Testis (tissue), 3 donors: ENCODE measurements around the gene CYP4F22. TPM values are rescaled to one million over a fixed set of nuclear protein-coding genes. Genes with fewer than 3 reads are reported as not detected.

Source experiments
- DNase-seq: peaks from one replicate; pipeline ENCODE4 v3.0.0-alpha.2; 2019
- H3K27ac ChIP-seq, 2 donors: fragments of 200-600 bp; sonication (generic); one replicate each; pipeline ENCODE4 v1.5.1; 2019
- H3K27me3 ChIP-seq: fragments of 200-600 bp; sonication (generic); one replicate; pipeline ENCODE4 v1.5.1; 2019
- H3K36me3 ChIP-seq: fragments of 200-600 bp; sonication (generic); one replicate; pipeline ENCODE4 v1.5.1; 2017; ENCODE audit warnings: low read depth; ENCODE audit errors: missing control alignments
- H3K4me1 ChIP-seq: fragments of 200-600 bp; sonication (generic); one replicate; pipeline ENCODE4 v1.5.1; 2019
- H3K4me3 ChIP-seq, 2 donors: fragments of 200-600 bp; sonication (generic); one replicate each; pipeline ENCODE4 v1.5.1; 2017 to 2019
- H3K9me3 ChIP-seq: fragments of 200-600 bp; sonication (generic); one replicate; pipeline ENCODE4 v1.5.1; 2017
- POLR2A ChIP-seq: fragments of 450-650 bp; IDR thresholded peaks from one replicate; pipeline ENCODE4 v1.6.1; 2017; ENCODE audit warnings: antibody characterized with exemption, mild to moderate bottlenecking, moderate library complexity
- WGBS, 2 donors: methylation state at CpG; one replicate each; pipeline ENCODE4 v1.1.5; 2018; 5-methylcytosine and 5-hydroxymethylcytosine counted together
- intact Hi-C: fragments of 100-400 bp; cut with DNase I; formaldehyde crosslinking; loops from one replicate; pipeline ENCODE4 v1.15.1; 2023; ENCODE audit warnings: low total_unique reads
- polyA plus RNA-seq: library from polyadenylated mRNA; stranded (reverse); fragments of 350-450 nt; fragmentation: Illumina TruSeq; extraction: RNeasy Lipid Tissue Mini Kit (QIAGEN cat#74804); gene quantifications from one replicate; pipeline ENCODE4 v1.2.3, GENCODE V29; 2014; ENCODE audit warnings: low read depth, low replicate concordance; ENCODE audit not compliant: insufficient read depth
- total RNA-seq, 2 donors: library from RNA; depleted of rRNA; stranded (reverse); fragments of >200 nt; gene quantifications; one replicate each; pipeline ENCODE4 v1.2.3, GENCODE V29; 2016
- TF ChIP-seq, protein P1 (sequence below), 3 experiments: fragments of 450-650 bp in 2 of 3; fragments of 200-600 bp in 1 of 3; sonication (generic) in 1 of 3; IDR thresholded peaks; one replicate each; pipeline ENCODE4 v1.5.1; 2016 to 2019; ENCODE audit warnings: antibody characterized with exemption in 3 of 3, mild to moderate bottlenecking in 2 of 3, moderate library complexity in 1 of 3

CYP4F22 gene
- total and polyA plus RNA-seq, 3 donors from 2014 or later: 2.1 to 5.8 (median 2.5) TPM

DNA sequence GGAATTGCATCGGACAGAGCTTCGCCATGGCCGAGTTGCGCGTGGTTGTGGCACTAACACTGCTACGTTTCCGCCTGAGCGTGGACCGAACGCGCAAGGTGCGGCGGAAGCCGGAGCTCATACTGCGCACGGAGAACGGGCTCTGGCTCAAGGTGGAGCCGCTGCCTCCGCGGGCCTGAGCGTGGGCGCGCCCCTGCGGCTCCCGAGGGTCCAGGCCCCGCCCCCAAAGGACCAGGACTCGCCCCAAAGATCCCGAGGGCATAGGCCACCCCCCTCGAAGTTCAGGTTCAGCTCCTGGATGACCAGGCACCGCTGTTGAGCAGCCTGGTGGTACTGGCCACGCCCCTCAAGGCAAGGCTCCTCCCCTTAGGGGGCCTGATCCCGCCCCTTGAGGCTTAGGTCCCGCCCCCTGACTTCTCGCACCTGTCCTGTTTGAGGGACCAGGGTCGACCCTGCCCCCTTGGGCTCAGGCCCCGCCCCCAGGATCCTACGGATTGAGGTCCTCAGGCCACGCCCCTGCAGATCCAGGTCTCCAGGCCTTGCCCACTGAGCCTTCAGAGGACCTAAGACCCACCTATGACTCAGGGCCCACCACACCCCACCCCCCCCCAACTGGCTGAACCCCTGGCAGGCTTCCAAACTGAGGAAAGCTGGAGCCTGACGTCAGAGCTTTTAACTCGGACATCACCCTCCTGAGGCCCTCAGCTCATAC lies 43.1 kb downstream of the CYP4F22 start:
- H3K36me3 ChIP-seq: no peaks in the 10 kb centered on the region
- H3K9me3 ChIP-seq: no peaks in the 10 kb centered on the region
- no peaks in the 10 kb centered on the region for H3K27me3 ChIP-seq
- intact Hi-C loops: loop anchor here (10.0 kb wide), 2 partner anchors 287 to 457 kb away; no protein-coding TSS in a partner anchor
- peak; percentile 60 for DNase-seq
- H3K4me1 ChIP-seq: peaks cover 13% of the 10 kb centered on the region
- WGBS, 2 donors: 0 to 8% methylated on average over 9 to 37 of the region's 40 CpGs
- H3K27ac ChIP-seq: no peak overlapping the region
- peak overlapping the region; percentile 48 to 57 for H3K4me3 ChIP-seq
- TF ChIP-seq, protein P1, sequence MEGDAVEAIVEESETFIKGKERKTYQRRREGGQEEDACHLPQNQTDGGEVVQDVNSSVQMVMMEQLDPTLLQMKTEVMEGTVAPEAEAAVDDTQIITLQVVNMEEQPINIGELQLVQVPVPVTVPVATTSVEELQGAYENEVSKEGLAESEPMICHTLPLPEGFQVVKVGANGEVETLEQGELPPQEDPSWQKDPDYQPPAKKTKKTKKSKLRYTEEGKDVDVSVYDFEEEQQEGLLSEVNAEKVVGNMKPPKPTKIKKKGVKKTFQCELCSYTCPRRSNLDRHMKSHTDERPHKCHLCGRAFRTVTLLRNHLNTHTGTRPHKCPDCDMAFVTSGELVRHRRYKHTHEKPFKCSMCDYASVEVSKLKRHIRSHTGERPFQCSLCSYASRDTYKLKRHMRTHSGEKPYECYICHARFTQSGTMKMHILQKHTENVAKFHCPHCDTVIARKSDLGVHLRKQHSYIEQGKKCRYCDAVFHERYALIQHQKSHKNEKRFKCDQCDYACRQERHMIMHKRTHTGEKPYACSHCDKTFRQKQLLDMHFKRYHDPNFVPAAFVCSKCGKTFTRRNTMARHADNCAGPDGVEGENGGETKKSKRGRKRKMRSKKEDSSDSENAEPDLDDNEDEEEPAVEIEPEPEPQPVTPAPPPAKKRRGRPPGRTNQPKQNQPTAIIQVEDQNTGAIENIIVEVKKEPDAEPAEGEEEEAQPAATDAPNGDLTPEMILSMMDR (IDR thresholded peaks at IDR 0.05): no peak
- no peak for TF ChIP-seq POLR2A

DNA sequence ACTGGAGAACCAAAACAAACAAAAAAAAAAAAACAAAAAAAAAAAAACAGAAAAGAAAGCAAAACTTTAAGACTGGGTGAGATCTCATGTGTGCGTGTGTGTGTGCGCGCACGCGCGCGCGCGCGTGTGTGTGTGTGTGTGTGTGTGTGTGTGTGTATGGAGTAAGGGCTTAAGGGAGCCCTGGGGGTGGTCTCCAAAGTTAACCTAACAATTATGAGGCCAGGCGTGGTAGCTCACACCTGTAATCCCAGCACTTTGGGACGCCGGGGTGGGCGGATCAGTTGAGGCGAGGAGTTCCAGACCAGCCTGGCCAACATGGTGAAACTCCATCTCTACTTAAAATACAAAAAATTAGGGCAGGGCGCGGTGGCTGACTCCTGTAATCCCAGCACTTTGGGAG lies 46.7 kb downstream of the CYP4F22 start:
- Histone ChIP-seq H3K4me3 (peak overlapping the region in 1 of 2 donors; percentile 37), H3K27me3 (no peaks in the 10 kb centered on the region), H3K4me1 (peaks cover 13% of the 10 kb centered on the region), H3K36me3 (no peaks in the 10 kb centered on the region), H3K27ac (no peak overlapping the region), H3K9me3 (no peaks in the 10 kb centered on the region)
- TF ChIP-seq, protein P1 (IDR thresholded peaks at IDR 0.05): no peak
- no peak for TF ChIP-seq POLR2A
- intact Hi-C loops: loop anchor here (5.0 to 10.0 kb wide), 3 partner anchors 290 to 460 kb away; no protein-coding TSS in a partner anchor
- DNase-seq: no peak
- 32 to 44% methylated on average over 17 of the region's 17 CpGs for WGBS, 2 donors

- DNase-seq: peak; percentile 96
These were observed 47.7 kb downstream of the CYP4F22 start for GRCh38 chr19:15555759-15556633.

GRCh38 chr19:15556634-15557181 lies 48.4 kb downstream of the CYP4F22 start:
- intact Hi-C loops: loop anchor here (5.0 to 10.0 kb wide), 3 partner anchors 292 to 462 kb away; no protein-coding TSS in a partner anchor
- Histone ChIP-seq H3K27me3 (no peaks in the 10 kb centered on the region), H3K9me3 (no peaks in the 10 kb centered on the region), H3K27ac (no peak overlapping the region), H3K4me1 (peaks cover 7% of the 10 kb centered on the region), H3K4me3 (no peak overlapping the region), H3K36me3 (no peaks in the 10 kb centered on the region)
- TF ChIP-seq, protein P1 (IDR thresholded peaks at IDR 0.05): no peak
- no peak for TF ChIP-seq POLR2A
- DNase-seq: no peak
- 1 to 2% methylated on average over 7 of the region's 7 CpGs for WGBS, 2 donors

More at GRCh38 chr19:15555759-15556633, 47.7 kb downstream of the CYP4F22 start:
- H3K36me3 ChIP-seq: no peaks in the 10 kb centered on the region
- H3K9me3 ChIP-seq: no peaks in the 10 kb centered on the region
- no peaks in the 10 kb centered on the region for H3K27me3 ChIP-seq
- 0 to 1% methylated on average over 39 to 49 of the region's 49 CpGs for WGBS, 2 donors
- H3K4me1 ChIP-seq: peaks cover 12% of the 10 kb centered on the region
- H3K27ac ChIP-seq: no peak overlapping the region
- TF ChIP-seq, protein P1 (IDR thresholded peaks at IDR 0.05): peak; percentile 20 to 89 (median 57)
- no peak for TF ChIP-seq POLR2A
- intact Hi-C loops: loop anchor here (5.0 to 10.0 kb wide), 3 partner anchors 291 to 461 kb away; no protein-coding TSS in a partner anchor
- peak overlapping the region; percentile 36 to 37 for H3K4me3 ChIP-seq
